ENCODE results near the gene CTNNBL1.

The CTNNBL1 gene

GRCh38 chr20:37914672-37915433 is 221.0 kb downstream of the CTNNBL1 start:
- peak; percentile 95 for DNase-seq (ENCODE audit: low read depth, low spot score)

DNA sequence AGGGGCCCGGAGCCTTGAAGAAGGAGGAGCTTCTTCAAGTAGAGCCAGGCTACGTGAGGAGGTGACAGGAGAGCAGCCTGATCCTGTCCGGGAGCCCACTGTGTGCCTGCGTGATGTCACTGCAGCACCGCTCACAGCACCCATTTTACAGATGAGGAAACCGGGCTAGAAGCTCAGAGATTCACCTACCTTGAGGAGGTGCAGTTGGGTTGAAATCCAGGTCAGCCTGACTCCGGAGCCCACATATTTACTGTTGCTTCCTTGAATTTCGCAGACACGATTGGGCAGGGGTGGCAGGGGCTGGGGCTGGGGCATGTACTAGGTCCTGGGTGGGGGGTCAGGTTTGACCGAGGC is 221.6 kb downstream of the CTNNBL1 start:
- no peak for DNase-seq (ENCODE audit: low read depth, low spot score)

- no peak for DNase-seq (ENCODE audit: low read depth, low spot score)
Observed at GRCh38 chr20:37915800-37916570, 222.2 kb downstream of the CTNNBL1 start.

DNA sequence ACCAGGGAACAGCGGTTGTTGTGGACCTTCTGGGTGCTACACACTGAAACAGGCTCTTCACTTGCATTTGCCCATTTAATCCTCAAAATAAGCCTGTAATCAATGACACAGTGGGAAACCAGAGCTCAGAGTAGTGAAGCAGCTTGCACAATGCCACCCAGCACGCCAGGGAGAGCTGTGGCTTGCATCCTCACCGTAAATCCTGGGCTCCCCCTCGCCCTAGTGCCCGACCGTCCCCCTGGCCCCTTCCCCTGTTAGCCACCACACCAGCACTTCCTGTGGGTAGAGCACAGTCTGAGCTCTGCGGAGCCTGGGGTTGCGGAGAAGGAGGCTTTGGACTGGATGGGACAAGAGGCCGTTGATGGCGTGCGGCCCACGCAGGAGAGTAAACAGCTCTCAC is 223.6 kb downstream of the CTNNBL1 start:
- no peak for DNase-seq (ENCODE audit: low read depth, low spot score)

DNA sequence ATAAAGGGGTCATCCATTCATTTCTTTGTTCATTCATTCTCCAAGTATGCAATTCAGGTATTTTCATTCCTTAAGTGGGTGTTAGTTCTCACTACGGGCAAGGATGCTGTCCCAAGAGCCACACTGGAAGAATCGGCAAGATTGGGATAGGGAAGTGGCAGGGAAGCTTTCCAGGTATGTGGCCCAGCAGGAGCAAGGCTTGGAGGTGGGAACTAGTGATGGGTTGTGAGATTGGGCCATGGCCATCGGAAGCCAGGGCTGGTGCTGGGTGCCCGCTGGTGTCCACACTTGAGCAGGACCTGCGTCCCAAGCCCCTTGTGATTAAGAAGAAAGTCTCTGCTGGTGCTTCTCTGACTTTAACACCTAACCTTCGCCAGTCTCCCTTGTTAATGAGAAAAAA is 224.2 kb downstream of the CTNNBL1 start:
- DNase-seq (ENCODE audit: low read depth, low spot score), result no peak

DNA sequence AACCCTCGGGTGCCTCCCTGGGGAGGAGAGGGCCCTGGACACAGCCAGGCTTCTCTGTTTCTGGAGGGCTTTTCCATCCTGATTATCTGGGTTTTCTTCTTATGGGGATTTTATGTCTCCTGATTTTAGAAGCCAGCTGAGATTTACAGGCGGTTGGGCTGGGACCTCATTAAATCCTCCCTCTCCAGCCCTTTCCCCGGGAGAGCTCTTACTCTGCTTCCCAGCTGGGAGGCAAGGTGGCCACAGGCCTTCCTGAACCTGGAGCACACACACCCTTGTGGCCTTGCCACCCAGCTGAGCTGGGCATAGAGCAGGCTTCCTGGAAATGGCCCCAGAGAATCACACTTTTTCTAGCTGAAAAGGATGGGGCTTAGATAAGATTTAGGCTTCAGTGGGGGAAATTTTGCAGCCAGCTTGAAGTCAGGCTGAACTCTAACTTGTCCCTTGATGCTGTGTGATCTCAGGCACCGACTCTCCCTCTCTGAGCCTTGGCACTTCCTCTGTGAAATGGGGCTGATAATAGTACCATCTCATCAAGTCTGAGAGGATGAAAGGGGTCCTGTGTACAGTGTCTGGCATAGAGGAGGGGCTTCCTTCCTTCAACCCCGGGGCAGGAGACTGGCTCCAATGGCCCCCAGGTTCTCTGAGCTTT is 225.7 kb downstream of the CTNNBL1 start:
- DNase-seq (ENCODE audit: low read depth, low spot score), result peak; percentile 81

GRCh38 chr20:37920270-37920669 is 226.4 kb downstream of the CTNNBL1 start:
- no peak for DNase-seq (ENCODE audit: low read depth, low spot score)

GRCh38 chr20:37920679-37921322 is 227.0 kb downstream of the CTNNBL1 start:
- no peak for DNase-seq (ENCODE audit: low read depth, low spot score)

- DNase-seq (ENCODE audit: low read depth, low spot score), result no peak
Observed at GRCh38 chr20:37921341-37921929, 227.6 kb downstream of the CTNNBL1 start.
